Measurements from ENCODE around the gene TM7SF3.

GRCh38 chr12:26963413-26963812 lies 50.8 kb downstream of the TM7SF3 start:
- TF ChIP-seq ZNF274 (IDR thresholded peaks at IDR 0.05; ENCODE audit: low read depth, low read length), result no peak
- TF ChIP-seq YY1 (IDR thresholded peaks at IDR 0.05; ENCODE audit: insufficient read depth, insufficient read length), result no peak

Measured in NT2/D1 (cell line).